ENCODE results near the gene SLC6A4.

DNA sequence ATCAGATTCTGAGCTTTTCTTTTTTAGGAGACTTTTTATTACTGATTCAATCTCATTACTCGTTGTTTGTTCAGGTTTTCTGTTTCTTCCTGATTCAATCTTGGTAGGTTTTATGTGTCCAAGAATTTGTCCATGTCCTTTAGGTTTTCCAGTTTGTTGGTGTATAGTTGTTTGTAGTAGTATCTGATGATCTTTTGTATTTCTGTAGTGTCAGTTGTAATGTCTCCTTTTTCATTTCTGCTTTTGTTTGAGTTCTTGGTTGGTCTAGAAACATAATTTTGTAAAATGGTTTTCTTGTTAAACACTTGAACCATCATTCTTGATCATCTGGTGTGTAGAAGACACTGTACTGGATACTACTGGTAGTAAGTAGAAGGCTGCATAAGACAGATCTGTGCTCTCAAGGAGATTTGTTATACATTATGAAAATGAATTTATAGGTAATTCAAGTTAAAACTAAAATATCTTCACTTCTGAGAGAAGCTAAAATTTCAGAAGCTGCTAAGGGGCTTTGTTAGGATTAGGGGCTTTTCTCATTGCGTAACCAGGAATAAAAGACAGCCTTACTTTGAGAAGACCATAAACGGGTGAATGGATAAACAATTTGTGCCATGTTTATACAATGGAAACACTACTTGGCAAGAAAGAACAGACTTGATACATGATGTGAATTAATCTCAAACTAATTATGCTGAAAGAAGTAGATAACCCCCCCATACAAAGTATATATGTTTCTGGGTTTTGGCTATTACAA, 74.9 kb downstream of the SLC6A4 start:
- no peak for TF ChIP-seq POLR2A (IDR thresholded peaks at IDR 0.05)
- TF ChIP-seq, protein P1, sequence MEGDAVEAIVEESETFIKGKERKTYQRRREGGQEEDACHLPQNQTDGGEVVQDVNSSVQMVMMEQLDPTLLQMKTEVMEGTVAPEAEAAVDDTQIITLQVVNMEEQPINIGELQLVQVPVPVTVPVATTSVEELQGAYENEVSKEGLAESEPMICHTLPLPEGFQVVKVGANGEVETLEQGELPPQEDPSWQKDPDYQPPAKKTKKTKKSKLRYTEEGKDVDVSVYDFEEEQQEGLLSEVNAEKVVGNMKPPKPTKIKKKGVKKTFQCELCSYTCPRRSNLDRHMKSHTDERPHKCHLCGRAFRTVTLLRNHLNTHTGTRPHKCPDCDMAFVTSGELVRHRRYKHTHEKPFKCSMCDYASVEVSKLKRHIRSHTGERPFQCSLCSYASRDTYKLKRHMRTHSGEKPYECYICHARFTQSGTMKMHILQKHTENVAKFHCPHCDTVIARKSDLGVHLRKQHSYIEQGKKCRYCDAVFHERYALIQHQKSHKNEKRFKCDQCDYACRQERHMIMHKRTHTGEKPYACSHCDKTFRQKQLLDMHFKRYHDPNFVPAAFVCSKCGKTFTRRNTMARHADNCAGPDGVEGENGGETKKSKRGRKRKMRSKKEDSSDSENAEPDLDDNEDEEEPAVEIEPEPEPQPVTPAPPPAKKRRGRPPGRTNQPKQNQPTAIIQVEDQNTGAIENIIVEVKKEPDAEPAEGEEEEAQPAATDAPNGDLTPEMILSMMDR (IDR thresholded peaks at IDR 0.05), result no peak
